Renal cortical epithelial cell (primary cell): Measurements from ENCODE around the gene EPB41L2. TPM values are rescaled to one million over a fixed set of nuclear protein-coding genes. Genes with fewer than 3 reads are reported as not detected.
A peak's percentile ranks its signal among the peaks of the same experiment; 100 is the strongest.
"Not testable (repeated sequence)": the region's sequence is repeated elsewhere in the genome, so short reads cannot be mapped to it uniquely, and the experiment has no call there.

Experiments used
- DNase-seq: peaks from one replicate; pipeline ENCODE4 v3.0.0-alpha.2; 2011; ENCODE audit warnings: low read depth
- total RNA-seq: library from RNA; depleted of rRNA; stranded (reverse); fragments of >200 nt; gene quantifications from 2 replicates; pipeline ENCODE4 v1.2.3, GENCODE V29; 2014

EPB41L2 gene
- total RNA-seq, 1 donor from 2014 or later: 78.7 TPM

DNA sequence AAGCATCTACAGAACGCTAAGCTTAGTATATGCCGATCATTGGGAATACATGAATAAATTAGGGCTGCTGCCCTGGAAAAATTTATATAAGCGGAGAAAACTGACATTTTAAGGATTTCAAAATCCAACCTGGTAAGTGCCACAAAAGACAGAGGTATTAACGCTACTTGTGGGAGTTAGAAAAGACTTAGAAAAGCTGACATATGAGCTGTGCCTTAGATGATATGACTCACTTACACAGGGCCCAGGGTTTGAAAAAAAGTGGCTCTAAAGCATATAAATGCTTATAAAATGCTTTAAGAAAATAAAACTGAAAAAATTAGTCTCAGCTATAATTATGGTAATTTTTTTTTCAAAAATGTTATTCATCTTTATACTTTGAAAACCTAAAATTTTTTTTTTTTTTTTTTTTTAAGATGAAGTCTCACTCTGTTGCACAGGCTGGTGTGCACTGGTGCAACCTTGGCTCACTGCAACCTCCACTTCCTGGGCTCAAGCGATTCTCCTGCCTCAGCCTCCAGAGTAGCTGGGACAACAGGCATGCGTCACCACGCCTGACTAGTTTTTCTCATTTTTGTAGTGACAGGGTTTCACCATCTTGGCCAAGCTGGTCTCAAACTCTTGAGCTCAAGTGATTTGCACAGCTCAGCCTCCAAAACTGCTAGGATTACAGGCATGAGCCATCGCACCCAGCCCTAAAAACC, 25.7 kb downstream of the EPB41L2 start:
- DNase-seq: no peak

DNA sequence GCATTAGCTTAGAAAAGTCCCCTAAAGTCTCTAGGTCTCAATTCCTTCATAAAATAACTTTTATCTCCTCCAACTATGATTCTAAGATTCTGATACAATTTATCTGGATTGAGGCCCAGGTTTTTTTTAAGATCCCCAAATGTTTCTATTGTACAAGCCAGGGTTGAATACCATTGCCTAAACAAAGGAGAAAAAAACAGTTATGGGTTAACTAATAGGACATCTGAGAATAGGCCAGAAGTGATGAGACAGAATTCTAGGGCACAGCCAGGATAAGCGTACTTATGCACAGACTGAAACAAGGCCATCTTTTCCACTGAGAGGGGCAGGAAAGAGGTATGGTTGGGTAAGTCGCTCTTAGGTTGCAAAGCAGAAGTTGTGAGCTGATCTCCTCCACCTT, 26.4 kb downstream of the EPB41L2 start:
- no peak for DNase-seq

DNA sequence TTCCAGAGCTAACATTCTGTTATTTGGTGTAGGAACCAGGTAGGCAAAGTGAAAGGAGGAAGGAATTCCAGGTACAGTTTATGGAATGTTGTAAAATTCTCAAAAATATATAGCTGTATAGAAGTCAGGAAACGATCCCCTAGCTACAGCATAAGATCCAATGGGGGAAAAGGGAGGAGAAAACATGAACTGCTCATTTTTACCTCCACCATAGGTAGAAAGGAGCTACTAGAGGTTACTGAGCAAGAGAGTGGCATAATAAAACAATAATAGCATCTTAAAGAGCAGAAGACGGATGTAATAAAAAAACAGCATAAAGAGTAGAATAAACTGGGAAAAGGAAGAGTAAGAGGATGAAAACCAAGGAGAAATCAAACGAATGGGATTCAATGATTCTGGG, 26.9 kb downstream of the EPB41L2 start:
- no peak for DNase-seq

DNA sequence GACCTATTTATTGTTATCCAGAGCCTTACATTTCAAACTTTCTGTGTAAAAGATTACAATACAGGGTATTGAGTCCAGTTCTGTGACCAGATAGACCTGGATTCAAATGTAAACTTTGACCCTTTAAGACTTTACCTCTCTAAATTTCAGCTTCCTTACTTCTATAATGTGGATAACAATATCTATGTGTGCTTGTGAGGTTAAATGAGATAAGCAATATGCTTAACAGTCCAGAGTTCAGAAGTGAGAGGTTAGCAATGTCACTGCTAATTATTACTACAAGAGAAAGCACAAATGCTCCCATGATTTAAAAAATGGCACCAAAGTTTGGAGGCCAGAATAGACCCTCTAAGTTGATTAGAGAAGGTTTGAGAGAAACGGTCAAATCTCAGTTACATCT, 27.5 kb downstream of the EPB41L2 start:
- no peak for DNase-seq

DNA sequence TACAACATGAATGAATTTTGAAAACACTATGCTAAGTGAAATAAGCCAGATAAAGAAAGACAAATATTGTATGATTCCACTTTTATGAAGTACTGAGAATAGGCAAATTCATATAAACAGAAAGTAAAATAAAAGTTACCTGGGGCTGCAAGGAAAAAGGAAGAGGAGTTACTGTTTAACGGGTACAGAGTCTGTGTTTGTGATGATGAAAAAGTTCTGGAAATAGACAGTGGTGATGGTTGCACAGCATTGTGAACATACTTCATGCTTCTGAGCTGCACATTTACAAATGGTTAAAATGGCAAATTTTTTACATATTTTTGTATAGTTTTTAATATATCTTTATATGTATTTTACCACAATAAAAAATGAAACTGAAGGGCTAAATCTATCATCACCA, 29.4 kb downstream of the EPB41L2 start:
- no peak for DNase-seq

DNA sequence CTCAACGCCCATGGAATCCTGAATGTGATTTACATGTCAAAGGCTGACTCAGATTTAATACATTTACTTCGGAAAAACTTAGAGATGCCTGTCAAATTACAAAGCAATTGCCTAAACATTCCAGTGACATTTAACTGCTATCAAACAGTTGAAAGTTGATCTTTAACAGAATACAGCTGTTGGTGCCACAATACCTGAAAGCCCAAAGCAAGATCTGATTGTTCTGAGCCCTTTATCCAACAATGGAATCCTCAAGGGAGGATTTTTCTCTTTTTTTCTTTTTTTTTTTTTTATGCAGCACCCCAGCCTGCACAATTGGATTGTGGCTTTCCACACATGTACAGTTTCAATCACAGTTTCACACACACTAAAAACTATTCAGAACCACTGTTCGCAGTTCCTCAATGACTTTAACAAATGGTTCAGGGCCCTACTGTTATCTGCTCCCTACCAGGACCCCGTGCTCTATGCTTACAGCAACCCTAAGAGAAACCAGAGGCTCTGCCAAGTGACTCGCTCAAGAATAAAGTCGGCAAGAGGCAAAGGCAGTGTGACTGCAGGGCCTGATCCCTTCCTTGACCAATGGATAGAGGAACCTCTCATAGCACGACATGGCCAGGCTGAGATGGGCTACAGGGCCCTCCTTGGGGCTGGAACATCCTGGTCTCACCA, 33.3 kb downstream of the EPB41L2 start:
- peak; percentile 88 for DNase-seq

DNA sequence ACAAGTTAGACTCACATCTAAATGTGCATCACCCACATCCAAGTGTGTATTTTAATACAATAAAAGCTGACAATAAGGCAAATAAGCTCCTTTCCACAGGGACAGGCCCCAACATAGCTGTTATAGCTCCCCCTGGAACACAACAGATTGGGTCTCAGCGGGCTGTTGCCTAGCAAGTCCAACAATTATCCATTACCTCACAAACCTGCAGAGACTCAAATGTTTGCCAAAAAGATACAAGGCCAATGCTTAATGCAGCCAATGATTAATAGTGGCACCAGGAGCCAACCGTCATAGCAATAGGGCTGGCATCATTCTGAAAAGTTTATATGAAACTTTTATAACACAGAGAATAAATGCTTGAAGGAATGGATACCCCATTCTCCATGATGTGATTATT, 35.7 kb downstream of the EPB41L2 start:
- no peak for DNase-seq

DNA sequence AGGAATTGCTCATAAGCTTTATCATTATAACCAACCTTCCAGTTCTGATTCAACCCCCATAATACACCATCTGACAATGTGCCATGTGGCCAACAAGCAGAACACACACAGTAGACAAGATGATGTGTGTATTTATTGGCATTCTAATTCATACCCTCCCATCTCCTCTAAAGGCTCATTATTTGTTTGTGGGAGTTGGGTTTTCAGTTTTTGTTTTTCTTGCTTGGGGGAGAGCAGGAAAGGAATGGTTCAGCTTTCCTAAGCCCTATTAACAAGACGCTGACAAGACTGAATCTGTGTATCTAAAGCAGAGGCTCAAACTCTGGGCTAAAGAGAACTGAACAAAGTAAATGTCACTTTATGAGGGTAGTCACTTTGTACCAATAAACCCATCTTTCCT, 36.8 kb downstream of the EPB41L2 start:
- no peak for DNase-seq

DNA sequence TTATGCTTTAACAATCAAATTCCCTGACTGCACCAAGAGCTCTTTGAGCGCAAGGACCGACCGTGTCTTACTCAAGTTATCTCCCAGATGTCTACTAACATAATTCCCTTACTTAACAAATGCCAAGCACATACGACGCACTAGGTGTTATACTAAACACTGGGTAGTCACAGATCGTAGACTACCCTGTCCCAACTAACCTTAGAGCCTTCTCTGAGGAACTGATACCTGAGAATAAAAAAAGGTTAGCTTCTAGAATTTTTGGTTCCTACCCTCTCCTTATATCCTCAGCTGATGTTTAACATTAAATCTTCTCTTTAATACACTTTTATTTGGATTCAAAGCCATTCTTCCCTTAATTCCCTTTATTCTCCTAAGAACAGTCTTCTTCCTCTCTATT, 38.5 kb downstream of the EPB41L2 start:
- DNase-seq: no peak

DNA sequence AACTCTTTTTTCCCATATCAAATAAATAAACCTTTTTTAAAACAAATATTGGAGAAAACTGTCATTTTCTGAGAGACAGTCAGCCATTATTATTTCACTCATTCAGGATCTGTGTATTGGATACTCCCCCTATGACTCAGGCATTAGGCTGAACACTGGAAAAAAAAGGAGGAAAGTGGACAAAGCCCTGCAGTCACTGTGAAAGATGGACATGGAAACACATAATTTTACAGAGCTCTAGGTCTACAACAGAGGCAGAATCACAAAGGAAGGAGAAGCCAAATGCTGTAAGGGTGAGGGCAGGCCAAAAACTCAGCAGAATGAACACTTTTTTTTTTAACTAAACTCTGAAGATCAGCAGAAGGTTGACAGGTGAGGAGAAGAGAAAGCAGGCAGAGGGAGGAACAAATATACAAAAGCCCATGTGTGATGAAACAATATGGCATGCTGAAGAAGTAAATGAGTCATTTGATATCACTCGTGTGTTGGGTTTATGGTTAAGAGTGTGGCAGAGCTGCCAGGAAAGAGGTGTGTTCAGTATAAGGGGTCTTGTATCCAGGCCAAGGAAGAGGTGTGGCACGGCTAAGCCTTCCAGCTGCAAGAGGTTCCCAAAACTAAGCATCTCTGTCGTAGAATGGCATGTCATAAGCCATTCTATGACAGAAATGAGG, 39.1 kb downstream of the EPB41L2 start:
- peak; percentile 86 for DNase-seq

DNA sequence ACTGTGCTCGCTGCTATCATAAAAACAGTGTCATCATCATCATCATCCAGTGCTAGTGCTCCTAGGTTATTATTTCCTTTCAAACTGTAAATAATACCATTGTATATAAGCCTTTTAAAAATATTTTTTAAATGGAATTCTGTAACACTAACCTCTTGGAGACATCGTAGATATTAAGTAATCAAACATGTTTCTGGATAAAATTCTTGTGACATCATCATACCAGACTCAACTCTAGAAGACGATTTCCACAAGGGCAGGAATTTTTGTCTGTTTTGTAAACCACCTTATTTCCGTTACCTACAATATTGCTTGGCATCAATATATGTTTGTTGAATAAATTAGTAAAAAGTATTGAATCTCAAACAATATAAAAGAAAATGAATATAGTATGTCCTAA, 40.4 kb downstream of the EPB41L2 start:
- no peak for DNase-seq

DNA sequence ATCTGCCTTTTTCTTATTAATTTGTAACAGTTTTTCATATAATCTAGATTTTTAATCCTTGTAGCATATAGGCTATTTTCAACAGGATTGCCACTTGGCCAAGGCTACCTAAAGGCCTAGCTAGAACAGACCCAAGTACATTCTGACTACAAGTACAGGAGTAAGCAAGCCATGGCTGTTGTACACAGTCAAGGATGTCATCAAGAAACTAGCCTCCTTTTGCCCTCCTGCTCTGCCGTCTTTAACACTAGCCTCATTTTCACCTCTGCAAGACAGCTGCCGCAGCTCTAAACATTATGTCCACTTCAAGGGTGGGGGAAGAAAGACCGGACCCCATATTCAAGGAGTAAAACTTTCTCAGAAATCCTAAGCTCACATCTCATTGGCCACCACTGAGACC, 45.1 kb downstream of the EPB41L2 start:
- DNase-seq: no peak

DNA sequence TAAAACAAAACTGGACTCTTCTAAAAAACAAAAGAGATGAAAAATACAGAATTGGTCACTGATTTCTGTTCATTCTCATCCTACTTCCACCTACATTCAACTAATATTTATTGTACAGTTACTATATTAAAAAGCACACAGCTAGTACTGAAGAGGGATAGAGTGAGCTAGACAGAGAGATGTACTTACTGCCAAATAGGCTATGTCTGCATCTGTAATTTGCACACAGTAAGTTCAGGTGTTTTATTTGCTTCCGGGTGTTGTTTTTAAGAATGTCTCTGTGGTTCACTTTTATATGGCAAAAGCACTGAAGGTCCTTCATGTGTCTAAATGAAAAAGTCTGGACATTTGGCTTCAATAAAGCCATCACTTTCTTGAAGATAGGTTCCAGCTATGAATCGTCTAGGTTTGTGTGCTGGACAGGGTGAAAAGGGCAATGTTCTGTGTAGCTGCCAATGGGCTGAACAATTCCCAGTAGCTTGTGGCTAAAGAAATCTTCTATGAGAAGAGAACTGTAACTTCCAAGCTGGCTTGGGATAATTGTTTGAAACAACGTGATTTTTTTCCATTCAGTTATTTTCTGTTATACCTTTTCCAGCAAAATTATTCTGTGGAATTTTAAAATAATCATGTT, 47.3 kb downstream of the EPB41L2 start:
- DNase-seq: peak; percentile 59

DNA sequence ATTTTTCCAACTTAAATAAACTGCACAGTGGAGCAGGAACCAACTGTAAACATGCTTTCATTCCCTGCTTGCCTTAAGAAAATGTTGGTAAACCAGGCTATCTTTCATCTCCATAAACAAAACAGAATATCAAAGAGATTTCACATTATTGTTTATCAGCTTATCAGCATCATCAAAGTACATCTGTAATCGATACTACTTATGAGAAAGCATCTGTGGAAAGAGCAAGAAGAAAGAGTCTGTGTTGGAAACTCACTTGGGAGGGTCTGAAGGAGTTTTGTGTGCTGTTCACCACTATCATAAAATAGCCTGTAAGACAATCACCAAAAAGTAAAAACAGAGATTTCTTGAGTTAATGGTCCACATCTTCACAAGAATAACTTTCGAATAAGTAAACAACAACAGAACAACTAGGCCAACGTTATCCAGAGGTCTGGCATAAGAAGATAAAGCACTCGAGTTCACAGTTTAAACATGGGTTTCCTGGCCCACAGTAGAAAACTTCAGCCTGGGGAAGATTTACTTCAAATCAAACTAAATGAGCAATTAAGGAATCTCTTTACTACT, 47.9 kb downstream of the EPB41L2 start:
- no peak for DNase-seq

DNA sequence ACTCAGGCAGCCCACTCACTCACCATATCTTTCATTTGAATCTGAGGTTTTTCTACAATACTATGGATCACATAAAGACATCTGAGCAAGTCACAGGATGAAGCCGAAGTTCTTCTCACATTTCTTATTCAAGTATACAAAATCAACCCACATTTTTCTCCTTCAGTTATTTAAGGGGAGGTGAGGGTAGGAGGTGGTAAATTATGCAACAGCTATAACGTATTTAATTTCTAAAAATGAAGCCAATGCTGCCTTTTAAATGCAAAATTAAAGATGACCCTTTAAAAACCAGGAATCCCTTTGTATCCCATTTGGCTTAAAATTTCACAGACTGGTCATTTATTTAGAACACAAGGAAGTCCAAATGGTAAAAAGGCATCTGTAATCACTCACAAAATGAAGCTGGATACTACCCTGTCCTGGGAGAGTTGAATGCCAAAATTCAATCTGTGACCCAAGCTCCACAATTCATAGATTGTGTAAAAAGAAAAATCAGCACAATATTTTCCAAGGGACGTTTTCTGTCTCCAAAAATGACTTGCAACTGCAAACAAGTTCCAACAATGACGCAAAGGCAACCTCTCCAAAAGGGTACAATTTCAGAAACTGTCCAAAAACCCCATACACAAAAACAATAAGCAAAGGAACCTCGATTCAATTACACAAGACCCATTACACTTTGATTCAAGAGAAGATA, 48.8 kb downstream of the EPB41L2 start:
- DNase-seq: no peak

DNA sequence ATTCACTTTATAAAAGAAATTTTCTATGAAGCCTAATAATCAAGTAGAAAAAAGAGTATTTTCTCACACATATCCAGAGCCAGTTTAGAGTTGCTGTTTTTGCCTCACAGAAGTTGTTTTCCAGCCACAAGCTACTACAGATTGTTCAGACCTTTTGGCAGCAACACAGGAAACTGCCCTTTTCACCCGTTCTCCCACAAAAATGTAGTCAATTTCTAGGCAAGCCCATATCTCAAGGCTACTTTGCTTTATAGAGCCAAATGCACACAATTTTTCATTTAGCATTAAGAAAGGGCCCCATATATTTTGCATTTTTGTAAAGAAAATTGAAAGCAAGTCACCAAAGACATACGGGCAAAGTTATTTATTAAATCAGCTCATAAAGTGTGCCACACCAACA, 49.5 kb downstream of the EPB41L2 start:
- DNase-seq: peak; percentile 73

DNA sequence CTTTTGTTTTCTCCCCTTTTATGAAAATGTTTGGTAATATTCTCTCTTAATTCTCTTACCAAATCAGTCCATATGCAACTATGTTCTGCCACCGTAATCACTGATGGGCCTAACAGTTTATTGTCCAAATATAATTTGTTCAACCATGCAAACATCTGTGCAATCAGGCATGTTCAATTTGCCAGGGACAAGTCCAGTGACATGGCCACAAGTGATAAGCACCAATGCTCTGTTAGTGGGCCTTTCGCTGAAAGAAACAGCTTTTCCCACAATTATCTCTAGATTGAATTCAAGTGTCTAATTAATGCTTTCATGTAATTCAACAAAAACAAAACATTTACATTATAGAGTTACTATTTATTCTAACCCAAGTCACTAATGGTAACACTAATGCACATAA, 53.3 kb downstream of the EPB41L2 start:
- no peak for DNase-seq

DNA sequence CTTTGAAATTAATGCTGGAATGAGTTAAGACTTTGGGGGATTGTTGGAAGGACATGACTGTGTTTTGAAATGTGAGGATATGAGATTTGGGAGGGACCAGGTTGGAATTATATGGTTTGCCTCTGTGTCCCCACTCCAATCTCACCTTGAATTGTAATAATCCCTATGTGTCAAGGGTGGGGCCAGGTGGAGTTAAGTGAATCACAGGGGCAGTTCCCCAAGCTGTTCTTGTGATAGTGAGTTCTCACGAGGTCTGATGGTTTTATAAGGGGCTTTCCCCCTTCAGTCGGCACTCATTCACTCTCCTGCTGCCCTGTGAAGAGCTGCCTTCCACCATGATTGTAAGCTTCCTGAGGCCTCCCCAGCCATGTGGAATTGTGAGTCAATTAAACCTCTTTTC, 54.1 kb downstream of the EPB41L2 start:
- not testable (repeated sequence) for DNase-seq

DNA sequence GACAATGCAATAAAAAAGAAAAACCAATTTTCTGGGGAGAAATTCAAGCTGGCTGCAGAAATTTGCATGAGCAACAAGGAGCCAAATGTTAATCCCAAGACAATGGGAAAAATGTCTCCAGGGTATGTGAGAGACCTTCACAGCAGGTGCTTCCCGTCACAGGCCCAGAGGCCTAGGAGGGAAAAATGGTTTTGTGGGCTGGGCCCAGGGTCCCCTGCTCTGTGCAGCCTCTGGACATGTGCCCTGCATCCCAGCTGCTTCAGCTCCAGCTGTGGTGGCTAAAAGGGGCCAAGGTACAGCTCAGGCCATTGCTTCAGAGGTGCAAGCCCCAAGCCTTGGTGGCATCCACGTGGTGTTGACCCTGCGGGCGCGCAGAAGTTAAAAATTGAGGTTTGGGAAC, 55.1 kb downstream of the EPB41L2 start:
- not testable (repeated sequence) for DNase-seq

DNA sequence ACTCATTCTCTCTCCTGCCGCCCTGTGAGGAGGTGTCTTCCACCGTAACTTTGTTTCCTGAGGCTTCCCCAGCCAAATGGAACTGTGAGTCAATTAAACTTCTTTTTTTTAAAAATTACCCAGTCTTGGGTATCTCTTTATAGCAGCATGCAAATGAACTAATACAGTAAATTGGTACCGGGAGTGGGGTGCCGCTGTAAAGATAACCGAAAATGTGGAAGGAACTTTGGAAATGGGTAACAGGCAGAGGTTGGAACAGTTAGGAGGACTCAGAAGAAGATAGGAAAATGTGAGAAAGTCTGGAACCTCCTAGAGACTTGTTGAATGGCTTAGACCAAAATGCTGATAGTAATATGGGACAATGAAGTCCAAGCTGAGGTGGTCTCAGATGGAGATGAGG, 55.8 kb downstream of the EPB41L2 start:
- DNase-seq: no peak

DNA sequence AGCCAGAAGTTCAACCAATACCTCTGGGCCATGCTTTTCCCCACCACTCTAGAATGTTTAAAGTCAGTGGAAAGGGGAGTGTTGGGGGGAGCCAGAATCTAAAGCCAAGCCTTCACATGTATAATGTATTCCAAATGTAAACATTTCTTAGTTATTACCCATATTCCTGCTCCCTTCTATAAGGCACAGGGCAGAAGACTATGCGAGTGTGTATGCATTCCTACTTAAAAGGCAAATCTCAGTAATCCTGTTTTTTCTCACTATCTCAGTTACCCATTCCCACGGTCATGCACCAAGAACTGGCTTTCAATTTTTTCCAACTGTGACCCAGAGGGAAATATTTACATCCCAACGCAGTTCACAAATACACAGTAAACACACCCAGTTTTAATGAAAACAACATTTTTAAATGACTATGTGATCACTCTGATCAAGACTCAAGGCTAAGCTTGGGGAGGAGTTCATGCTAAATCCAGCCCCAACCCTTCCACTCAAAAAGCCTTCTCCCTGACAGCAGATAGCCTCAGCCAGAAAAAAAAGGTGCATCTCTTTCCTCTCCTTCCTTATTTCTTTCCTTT, 57.5 kb downstream of the EPB41L2 start:
- no peak for DNase-seq
